DND-41 (cell line): ENCODE data around the gene EFNA2.

Experiments
- EZH2 ChIP-seq: IDR thresholded peaks from 3 replicates; pipeline ENCODE4 v1.6.1; 2012; ENCODE audit warnings: borderline replicate concordance, low read depth, mild to moderate bottlenecking, moderate library complexity, low read length, inconsistent platforms; ENCODE audit not compliant: severe bottlenecking
- TF ChIP-seq, protein P1 (sequence below): IDR thresholded peaks from 2 replicates; pipeline ENCODE4 v1.5.1; 2012; ENCODE audit warnings: borderline replicate concordance, low read length, moderate library complexity, mild to moderate bottlenecking; ENCODE audit not compliant: poor library complexity, severe bottlenecking; ENCODE audit errors: extremely low read depth

DNA sequence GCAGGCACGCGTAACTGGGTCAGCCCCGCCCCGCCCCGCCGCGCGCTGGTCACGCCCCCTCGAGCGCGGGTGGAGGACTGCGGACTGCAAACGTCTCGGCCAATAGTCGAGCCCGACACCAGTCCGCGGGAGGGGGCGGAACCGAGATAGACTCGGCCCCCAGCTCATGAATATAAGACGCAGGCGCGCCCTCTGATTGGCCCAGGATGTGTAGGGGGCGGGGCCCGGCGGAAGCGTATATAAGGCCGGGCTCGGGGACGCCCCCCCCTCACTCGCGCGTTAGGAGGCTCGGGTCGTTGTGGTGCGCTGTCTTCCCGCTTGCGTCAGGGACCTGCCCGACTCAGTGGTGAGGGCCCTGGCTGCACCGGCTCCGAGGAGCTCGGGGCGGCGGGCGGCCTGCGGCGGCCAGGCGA lies 16.6 kb upstream of the EFNA2 start, which contains the start of gene CIRBP:
- TF ChIP-seq, protein P1, sequence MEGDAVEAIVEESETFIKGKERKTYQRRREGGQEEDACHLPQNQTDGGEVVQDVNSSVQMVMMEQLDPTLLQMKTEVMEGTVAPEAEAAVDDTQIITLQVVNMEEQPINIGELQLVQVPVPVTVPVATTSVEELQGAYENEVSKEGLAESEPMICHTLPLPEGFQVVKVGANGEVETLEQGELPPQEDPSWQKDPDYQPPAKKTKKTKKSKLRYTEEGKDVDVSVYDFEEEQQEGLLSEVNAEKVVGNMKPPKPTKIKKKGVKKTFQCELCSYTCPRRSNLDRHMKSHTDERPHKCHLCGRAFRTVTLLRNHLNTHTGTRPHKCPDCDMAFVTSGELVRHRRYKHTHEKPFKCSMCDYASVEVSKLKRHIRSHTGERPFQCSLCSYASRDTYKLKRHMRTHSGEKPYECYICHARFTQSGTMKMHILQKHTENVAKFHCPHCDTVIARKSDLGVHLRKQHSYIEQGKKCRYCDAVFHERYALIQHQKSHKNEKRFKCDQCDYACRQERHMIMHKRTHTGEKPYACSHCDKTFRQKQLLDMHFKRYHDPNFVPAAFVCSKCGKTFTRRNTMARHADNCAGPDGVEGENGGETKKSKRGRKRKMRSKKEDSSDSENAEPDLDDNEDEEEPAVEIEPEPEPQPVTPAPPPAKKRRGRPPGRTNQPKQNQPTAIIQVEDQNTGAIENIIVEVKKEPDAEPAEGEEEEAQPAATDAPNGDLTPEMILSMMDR, result no peak
- TF ChIP-seq EZH2, result no peak
